HepG2 (cell line): ENCODE results near the gene TPX2. TPM values are rescaled to one million over a fixed set of nuclear protein-coding genes. Genes with fewer than 3 reads are reported as not detected.
A peak's percentile ranks its signal among the peaks of the same experiment; 100 is the strongest.

Experiments used
- ATAC-seq: fragments of 200-7000 bp; cut with Tn5 transposase; 3 replicates; pipeline ENCODE4 v1.9.1; 2020; ENCODE audit warnings: mild to moderate bottlenecking, moderate library complexity
- BruUV-seq: library from RNA; stranded (reverse); fragments of 400-500 nt; replicated peaks from 2 replicates; lab custom pipeline; 2021; lab: Mats Ljungman, UMichigan
- CTCF ChIA-PET: fragments of 300-600 bp; formaldehyde crosslinking; extraction: SDS; loops from one replicate; lab custom pipeline; 2021; ENCODE audit warnings: low total read pairs, inconsistent platforms, low intra/inter-chr PET ratio; lab: Yijun Ruan, JAX
- POLR2A ChIA-PET: fragments of 350-600 bp; sonication (Branson Sonifier 250); formaldehyde crosslinking; loops from one replicate; lab custom pipeline; 2020; ENCODE audit warnings: antibody characterized with exemption, inconsistent platforms; lab: Yijun Ruan, JAX
- DNase-seq: peaks from one replicate; pipeline ENCODE4 v3.0.0-alpha.2; 2015; ENCODE audit warnings: low spot score
- FAIRE-seq: peaks from 3 replicates; lab custom pipeline; 2011; peaks lifted over from hg19 to GRCh38; lab: Jason Lieb, UNC
- H2AFZ ChIP-seq: one replicate; pipeline ENCODE4 v1.6.1; 2011; ENCODE audit warnings: low read length, inconsistent platforms
- H3K27ac ChIP-seq: fragments of 300-600 bp; 3 replicates; pipeline ENCODE4 v1.8.0; 2011; ENCODE audit warnings: mixed run types, mild to moderate bottlenecking, mixed read lengths, low read length, inconsistent platforms; ENCODE audit not compliant: insufficient read depth; ENCODE audit errors: extremely low read length
- H3K27me3 ChIP-seq, 2 experiments: fragments of 200-600 bp in 1 of 2; 2 replicates in 1 of 2; 3 replicates in 1 of 2; pipeline versions ENCODE4 v1.6.0 to v1.8.0; 2011; ENCODE audit warnings: low read length in 2 of 2, mild to moderate bottlenecking in 2 of 2, moderate library complexity in 2 of 2, inconsistent platforms in 1 of 2; ENCODE audit not compliant: insufficient read depth in 2 of 2, control insufficient read depth in 1 of 2
- H3K36me3 ChIP-seq, 2 experiments: fragments of 200-600 bp in 1 of 2; replicated peaks in 1 of 2; 2 replicates in 1 of 2; 3 replicates in 1 of 2; pipeline versions ENCODE4 v1.5.1 to v1.8.0; 2011; ENCODE audit warnings: low read length in 2 of 2, inconsistent platforms in 1 of 2; ENCODE audit not compliant: insufficient read depth in 2 of 2, control insufficient read depth in 1 of 2
- H3K4me1 ChIP-seq: 2 replicates; pipeline ENCODE4 v1.5.1; 2012; ENCODE audit warnings: low read length, inconsistent platforms; ENCODE audit not compliant: insufficient read depth
- H3K4me2 ChIP-seq: 2 replicates; pipeline ENCODE4 v1.6.0; 2011; ENCODE audit warnings: low read depth, low read length, inconsistent platforms
- H3K4me3 ChIP-seq, 3 experiments: fragments of 200-600 bp in 1 of 3; sonication (generic), shearing (Covaris generic) in 1 of 3; replicated peaks in 1 of 3; 2 replicates each; pipeline ENCODE4 v1.5.1; 2011 to 2016; ENCODE audit warnings: low read length in 3 of 3, inconsistent platforms in 2 of 3, low read depth in 2 of 3, mild to moderate bottlenecking in 2 of 3, control low read depth in 1 of 3, mixed read lengths in 1 of 3; ENCODE audit not compliant: insufficient read depth in 1 of 3
- H3K79me2 ChIP-seq: one replicate; pipeline ENCODE4 v1.6.1; 2011; ENCODE audit warnings: low read length, inconsistent platforms; ENCODE audit not compliant: insufficient read depth
- H3K9ac ChIP-seq: 2 replicates; pipeline ENCODE4 v1.6.0; 2011; ENCODE audit warnings: mild to moderate bottlenecking, low read depth, low read length, inconsistent platforms; ENCODE audit not compliant: insufficient read depth
- H3K9me3 ChIP-seq: 2 replicates; pipeline ENCODE4 v1.5.1; 2012; ENCODE audit warnings: mild to moderate bottlenecking, low read length
- H4K20me1 ChIP-seq: 2 replicates; pipeline ENCODE4 v1.6.0; 2011; ENCODE audit warnings: inconsistent platforms, mild to moderate bottlenecking, low read length, moderate library complexity; ENCODE audit not compliant: insufficient read depth
- HDAC1 ChIP-seq: sonication (generic); formaldehyde crosslinking; IDR thresholded peaks from 2 replicates; pipeline ENCODE4 v1.5.1; 2020; ENCODE audit warnings: mild to moderate bottlenecking, missing genetic modification reagents
- JARID2 ChIP-seq: sonication (generic); formaldehyde crosslinking; IDR thresholded peaks from 2 replicates; pipeline ENCODE4 v1.8.1; 2023; ENCODE audit warnings: missing genetic modification reagents, inconsistent platforms; ENCODE audit not compliant: insufficient replicate concordance
- RARA ChIP-seq: IDR thresholded peaks from 2 replicates; pipeline ENCODE4 v1.6.1; 2016; ENCODE audit warnings: missing genetic modification reagents, missing compliant biosample characterization
- RXRA ChIP-seq: sonication (generic); formaldehyde crosslinking; IDR thresholded peaks from 2 replicates; pipeline ENCODE4 v1.5.1; 2020; ENCODE audit warnings: missing genetic modification reagents
- SKIL ChIP-seq: sonication (generic); formaldehyde crosslinking; IDR thresholded peaks from 2 replicates; pipeline ENCODE4 v1.8.0; 2022; ENCODE audit warnings: missing genetic modification reagents, mild to moderate bottlenecking, moderate library complexity, borderline replicate concordance
- TBX2 ChIP-seq: sonication (generic); formaldehyde crosslinking; IDR thresholded peaks from 2 replicates; pipeline ENCODE4 v1.5.0; 2020; ENCODE audit warnings: missing genetic modification reagents, mild to moderate bottlenecking, borderline replicate concordance
- TEAD3 ChIP-seq: optimal IDR thresholded peaks from 2 replicates; pipeline ENCODE3; 2016; ENCODE audit warnings: borderline replicate concordance
- TEF ChIP-seq: sonication (generic); formaldehyde crosslinking; IDR thresholded peaks from 2 replicates; pipeline ENCODE4 v1.5.0; 2020; ENCODE audit warnings: missing genetic modification reagents
- ZNF30 ChIP-seq: sonication (generic); formaldehyde crosslinking; IDR thresholded peaks from 2 replicates; pipeline ENCODE4 v1.5.0; 2020; ENCODE audit warnings: mild to moderate bottlenecking, missing genetic modification reagents
- ZNF567 ChIP-seq: sonication (generic); formaldehyde crosslinking; IDR thresholded peaks from 2 replicates; pipeline ENCODE4 v1.8.1; 2023; ENCODE audit warnings: mild to moderate bottlenecking, missing genetic modification reagents, borderline replicate concordance
- ZNF607 ChIP-seq: sonication (generic); formaldehyde crosslinking; IDR thresholded peaks from 2 replicates; pipeline ENCODE4 v1.5.1; 2020; ENCODE audit warnings: missing genetic modification reagents, mild to moderate bottlenecking, borderline replicate concordance
- ZNF781 ChIP-seq: sonication (generic); formaldehyde crosslinking; IDR thresholded peaks from 2 replicates; pipeline ENCODE4 v1.5.1; 2020; ENCODE audit warnings: borderline replicate concordance, mild to moderate bottlenecking, missing genetic modification reagents; ENCODE audit errors: not compliant biosample characterization
- WGBS: methylation state at CpG from one replicate; pipeline ENCODE4 v1.1.6; 2017; ENCODE audit warnings: low lambda C conversion rate; 5-methylcytosine and 5-hydroxymethylcytosine counted together
- in situ Hi-C: cut with HindIII; loops from 2 replicates; pipeline ENCODE4 v1.10.0; 2017; ENCODE audit warnings: low pct_unique_long_range_greater_than_20kb; ENCODE audit not compliant: extremely low pct_ligation_motif_present
- intact Hi-C: fragments of 100-400 bp; cut with micrococcal nuclease; formaldehyde crosslinking; loops from one replicate; pipeline ENCODE4 v1.10.0; 2022; ENCODE audit not compliant: unreplicated experiment
- polyA plus RNA-seq, 8 experiments: library from polyadenylated mRNA; depleted of rRNA in 3 of 8; stranded (reverse) in 7 of 8; unstranded in 1 of 8; fragments of >200 nt; fragmentation: Illumina TruSeq in 4 of 8; extraction: Trizol in 4 of 8; gene quantifications; 2 replicates each; pipeline versions ENCODE4 v1.2.1 to v1.2.3, GENCODE V29; 2011 to 2016; ENCODE audit warnings: low read depth in 4 of 8, missing spikeins in 1 of 8, mixed read lengths in 1 of 8; ENCODE audit not compliant: insufficient read depth in 1 of 8
- total RNA-seq, 5 experiments: library from RNA; depleted of rRNA; stranded (reverse); fragments of >200 nt; fragmentation: Illumina TruSeq; extraction: Trizol; gene quantifications; 2 replicates each; pipeline ENCODE4 v1.2.3, GENCODE V29; 2016; ENCODE audit warnings: low read depth in 1 of 5
- TF ChIP-seq, protein P1 (sequence below): sonication (generic); formaldehyde crosslinking; IDR thresholded peaks from 2 replicates; pipeline ENCODE4 v1.5.1; 2020; ENCODE audit warnings: mild to moderate bottlenecking, missing genetic modification reagents, borderline replicate concordance

TPX2 gene
- total and polyA plus RNA-seq, 2 of the 13 experiments (the other 11 are each of a cell fraction or from before 2014, with no cell fraction given), result 34.3 to 124 TPM

- no peak overlapping the region for H2AFZ ChIP-seq
- intact Hi-C loops (loop anchor here (1.0 to 5.0 kb wide), 5 partner anchors 8 to 158 kb away; partner anchors contain the start of gene ID1), in situ Hi-C loops (loop anchor here (5.0 to 10.0 kb wide), 3 partner anchors 58 to 156 kb away; no protein-coding TSS in a partner anchor)
- peak overlapping the region; percentile 78 to 91 (median 87) for H3K4me3 ChIP-seq
- BruUV-seq, result TSS peak; percentile 80
- POLR2A ChIA-PET, result interaction anchor here (0.8 to 33.2 kb wide), 13 partner anchors 8 to 151 kb away, joined by 4 to 2822 read pairs (median 12); partner anchors contain the start of genes ID1 and TPX2
- ATAC-seq (peak; percentile 55), DNase-seq (peak; percentile 94), FAIRE-seq (peak; percentile 30)
- CTCF ChIA-PET, result interaction anchor here (1.5 kb wide), 1 partner anchor 15 kb away, joined by 4 read pairs; no protein-coding TSS in a partner anchor
- H3K27me3 ChIP-seq, result no peaks in the 10 kb centered on the region; a peak in 1 of 5 replicates
- no peaks in the 10 kb centered on the region for H3K9me3 ChIP-seq
- peak overlapping the region; percentile 89 for H3K9ac ChIP-seq
- peaks cover 63% of the 10 kb centered on the region for H3K4me1 ChIP-seq
- peaks cover 6 to 40% of the 10 kb centered on the region in 2 experiments for H3K36me3 ChIP-seq
- H3K27ac ChIP-seq, result peak overlapping the region; percentile 92
- H3K79me2 ChIP-seq, result peaks cover 73% of the 10 kb centered on the region
- H3K4me2 ChIP-seq, result peak overlapping the region; percentile 97
- 3% methylated on average over 7 of the region's 7 CpGs for WGBS
- H4K20me1 ChIP-seq, result no peaks in the 10 kb centered on the region; the same call in 1 of the 2 replicates
- TF ChIP-seq ZNF781 (CRISPR knock-in tag) (peak; percentile 91), ZNF30 (CRISPR knock-in tag) (peak; percentile 92), RXRA (CRISPR knock-in tag) (peak; percentile 94), HDAC1 (CRISPR knock-in tag) (peak; percentile 88), ZNF607 (CRISPR knock-in tag) (peak; percentile 91; the same call in 1 of the 2 replicates), TBX2 (peak; percentile 97), TEF (CRISPR knock-in tag) (peak; percentile 42; the same call in 1 of the 2 replicates), JARID2 (CRISPR knock-in tag) (no peak), RARA (peak; percentile 92), TEAD3 (CRISPR knock-in tag) (peak; percentile 94), ZNF567 (CRISPR knock-in tag) (no peak), SKIL (CRISPR knock-in tag) (peak; percentile 90)
- TF ChIP-seq, protein P1, sequence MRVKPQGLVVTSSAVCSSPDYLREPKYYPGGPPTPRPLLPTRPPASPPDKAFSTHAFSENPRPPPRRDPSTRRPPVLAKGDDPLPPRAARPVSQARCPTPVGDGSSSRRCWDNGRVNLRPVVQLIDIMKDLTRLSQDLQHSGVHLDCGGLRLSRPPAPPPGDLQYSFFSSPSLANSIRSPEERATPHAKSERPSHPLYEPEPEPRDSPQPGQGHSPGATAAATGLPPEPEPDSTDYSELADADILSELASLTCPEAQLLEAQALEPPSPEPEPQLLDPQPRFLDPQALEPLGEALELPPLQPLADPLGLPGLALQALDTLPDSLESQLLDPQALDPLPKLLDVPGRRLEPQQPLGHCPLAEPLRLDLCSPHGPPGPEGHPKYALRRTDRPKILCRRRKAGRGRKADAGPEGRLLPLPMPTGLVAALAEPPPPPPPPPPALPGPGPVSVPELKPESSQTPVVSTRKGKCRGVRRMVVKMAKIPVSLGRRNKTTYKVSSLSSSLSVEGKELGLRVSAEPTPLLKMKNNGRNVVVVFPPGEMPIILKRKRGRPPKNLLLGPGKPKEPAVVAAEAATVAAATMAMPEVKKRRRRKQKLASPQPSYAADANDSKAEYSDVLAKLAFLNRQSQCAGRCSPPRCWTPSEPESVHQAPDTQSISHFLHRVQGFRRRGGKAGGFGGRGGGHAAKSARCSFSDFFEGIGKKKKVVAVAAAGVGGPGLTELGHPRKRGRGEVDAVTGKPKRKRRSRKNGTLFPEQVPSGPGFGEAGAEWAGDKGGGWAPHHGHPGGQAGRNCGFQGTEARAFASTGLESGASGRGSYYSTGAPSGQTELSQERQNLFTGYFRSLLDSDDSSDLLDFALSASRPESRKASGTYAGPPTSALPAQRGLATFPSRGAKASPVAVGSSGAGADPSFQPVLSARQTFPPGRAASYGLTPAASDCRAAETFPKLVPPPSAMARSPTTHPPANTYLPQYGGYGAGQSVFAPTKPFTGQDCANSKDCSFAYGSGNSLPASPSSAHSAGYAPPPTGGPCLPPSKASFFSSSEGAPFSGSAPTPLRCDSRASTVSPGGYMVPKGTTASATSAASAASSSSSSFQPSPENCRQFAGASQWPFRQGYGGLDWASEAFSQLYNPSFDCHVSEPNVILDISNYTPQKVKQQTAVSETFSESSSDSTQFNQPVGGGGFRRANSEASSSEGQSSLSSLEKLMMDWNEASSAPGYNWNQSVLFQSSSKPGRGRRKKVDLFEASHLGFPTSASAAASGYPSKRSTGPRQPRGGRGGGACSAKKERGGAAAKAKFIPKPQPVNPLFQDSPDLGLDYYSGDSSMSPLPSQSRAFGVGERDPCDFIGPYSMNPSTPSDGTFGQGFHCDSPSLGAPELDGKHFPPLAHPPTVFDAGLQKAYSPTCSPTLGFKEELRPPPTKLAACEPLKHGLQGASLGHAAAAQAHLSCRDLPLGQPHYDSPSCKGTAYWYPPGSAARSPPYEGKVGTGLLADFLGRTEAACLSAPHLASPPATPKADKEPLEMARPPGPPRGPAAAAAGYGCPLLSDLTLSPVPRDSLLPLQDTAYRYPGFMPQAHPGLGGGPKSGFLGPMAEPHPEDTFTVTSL, result peak; percentile 92
Measured at GRCh38 chr20:31720486-31721407, 18.3 kb upstream of the TPX2 start.
